Mesothelial cell of epicardium (in vitro differentiated cells): Measurements from ENCODE around the gene SUPT5H. TPM values are rescaled to one million over a fixed set of nuclear protein-coding genes. Genes with fewer than 3 reads are reported as not detected.
A peak's percentile ranks its signal among the peaks of the same experiment; 100 is the strongest.

Experiments
- DNase-seq, 2 experiments: peaks; one replicate each; pipeline ENCODE4 v3.0.0; 2021; ENCODE audit warnings: low spot score in 2 of 2; ENCODE audit not compliant: unreplicated experiment in 2 of 2
- H3K27ac Mint-ChIP-seq: 2 replicates; pipeline ENCODE4 v1.8.0; 2021; ENCODE audit warnings: mixed read lengths
- H3K27me3 Mint-ChIP-seq: 2 replicates; pipeline ENCODE4 v1.8.0; 2021; ENCODE audit warnings: low read depth, mixed read lengths
- H3K36me3 Mint-ChIP-seq: 2 replicates; pipeline ENCODE4 v1.8.0; 2021; ENCODE audit warnings: mixed read lengths
- H3K4me1 Mint-ChIP-seq: 2 replicates; pipeline ENCODE4 v1.8.0; 2021; ENCODE audit warnings: mixed read lengths
- H3K4me3 Mint-ChIP-seq: 2 replicates; pipeline ENCODE4 v1.8.0; 2021; ENCODE audit warnings: mild to moderate bottlenecking, moderate library complexity, mixed read lengths
- H3K9me3 Mint-ChIP-seq: 2 replicates; pipeline ENCODE4 v1.8.0; 2021; ENCODE audit warnings: mixed read lengths
- total RNA-seq: library from RNA; stranded (reverse); gene quantifications from 3 replicates; pipeline ENCODE4 v1.2.1, GENCODE V29; 2021
- TF ChIP-seq, protein P1 (sequence below): fragments of 200-600 bp; sonication (generic); IDR thresholded peaks from one replicate; pipeline ENCODE4 v1.5.0; 2021; ENCODE audit warnings: antibody characterized with exemption; ENCODE audit not compliant: unreplicated experiment

SUPT5H gene
- total RNA-seq, 1 donor from 2014 or later = 127 TPM

DNA sequence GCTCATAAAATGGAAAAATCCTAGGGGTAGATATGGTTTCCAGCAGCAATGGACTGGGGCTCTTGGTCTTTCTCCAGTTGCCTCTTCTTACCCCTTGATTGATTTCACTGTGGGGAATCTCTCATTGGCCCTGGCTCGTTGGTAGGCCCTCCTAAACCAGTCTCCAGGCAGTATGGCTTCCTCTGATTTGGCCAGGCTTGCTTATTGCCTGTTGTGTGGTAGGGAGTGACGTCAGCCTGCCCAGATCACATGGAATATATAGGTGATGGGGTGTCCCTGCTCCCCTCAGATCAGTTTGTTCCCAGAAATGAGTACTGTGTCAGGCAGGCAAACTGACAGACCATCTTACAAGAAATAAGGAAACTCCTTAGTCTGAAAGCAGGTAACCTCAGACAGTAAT lies 63.9 kb downstream of the SUPT5H start:
- no peaks in the 10 kb centered on the region for H3K9me3 Mint-ChIP-seq
- H3K27me3 Mint-ChIP-seq = peaks cover 84% of the 10 kb centered on the region
- peaks cover 6% of the 10 kb centered on the region for H3K4me1 Mint-ChIP-seq
- H3K27ac Mint-ChIP-seq = no peak overlapping the region
- TF ChIP-seq, protein P1, sequence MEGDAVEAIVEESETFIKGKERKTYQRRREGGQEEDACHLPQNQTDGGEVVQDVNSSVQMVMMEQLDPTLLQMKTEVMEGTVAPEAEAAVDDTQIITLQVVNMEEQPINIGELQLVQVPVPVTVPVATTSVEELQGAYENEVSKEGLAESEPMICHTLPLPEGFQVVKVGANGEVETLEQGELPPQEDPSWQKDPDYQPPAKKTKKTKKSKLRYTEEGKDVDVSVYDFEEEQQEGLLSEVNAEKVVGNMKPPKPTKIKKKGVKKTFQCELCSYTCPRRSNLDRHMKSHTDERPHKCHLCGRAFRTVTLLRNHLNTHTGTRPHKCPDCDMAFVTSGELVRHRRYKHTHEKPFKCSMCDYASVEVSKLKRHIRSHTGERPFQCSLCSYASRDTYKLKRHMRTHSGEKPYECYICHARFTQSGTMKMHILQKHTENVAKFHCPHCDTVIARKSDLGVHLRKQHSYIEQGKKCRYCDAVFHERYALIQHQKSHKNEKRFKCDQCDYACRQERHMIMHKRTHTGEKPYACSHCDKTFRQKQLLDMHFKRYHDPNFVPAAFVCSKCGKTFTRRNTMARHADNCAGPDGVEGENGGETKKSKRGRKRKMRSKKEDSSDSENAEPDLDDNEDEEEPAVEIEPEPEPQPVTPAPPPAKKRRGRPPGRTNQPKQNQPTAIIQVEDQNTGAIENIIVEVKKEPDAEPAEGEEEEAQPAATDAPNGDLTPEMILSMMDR = no peak
- H3K4me3 Mint-ChIP-seq = no peak overlapping the region
- H3K36me3 Mint-ChIP-seq = no peaks in the 10 kb centered on the region
- no peak for DNase-seq

DNA sequence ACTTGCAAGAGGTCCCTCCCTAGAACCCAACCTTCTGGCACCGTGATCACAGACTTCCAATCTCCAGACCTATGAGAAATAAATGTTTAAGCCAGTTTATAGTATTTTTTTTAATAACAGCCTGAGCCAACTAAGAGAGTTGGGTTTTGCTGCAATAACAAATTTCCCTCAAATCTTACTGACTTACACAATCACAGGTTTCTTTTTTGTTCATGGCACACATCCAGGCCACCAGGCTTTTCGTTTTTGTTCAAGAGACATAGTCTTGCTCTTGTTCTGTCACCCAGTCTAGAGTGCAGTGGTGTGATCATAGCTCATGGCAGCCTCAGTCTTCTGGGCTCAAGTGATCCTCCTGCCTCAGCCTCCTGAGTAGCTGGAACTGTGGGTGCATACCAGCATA lies 67.6 kb downstream of the SUPT5H start:
- no peaks in the 10 kb centered on the region for H3K9me3 Mint-ChIP-seq
- DNase-seq = no peak
- H3K27me3 Mint-ChIP-seq = peaks cover 86% of the 10 kb centered on the region
- H3K4me1 Mint-ChIP-seq = peaks cover 6% of the 10 kb centered on the region
- no peak overlapping the region for H3K4me3 Mint-ChIP-seq
- TF ChIP-seq, protein P1 = no peak
- H3K27ac Mint-ChIP-seq = no peak overlapping the region
- H3K36me3 Mint-ChIP-seq = peaks cover 2% of the 10 kb centered on the region

DNA sequence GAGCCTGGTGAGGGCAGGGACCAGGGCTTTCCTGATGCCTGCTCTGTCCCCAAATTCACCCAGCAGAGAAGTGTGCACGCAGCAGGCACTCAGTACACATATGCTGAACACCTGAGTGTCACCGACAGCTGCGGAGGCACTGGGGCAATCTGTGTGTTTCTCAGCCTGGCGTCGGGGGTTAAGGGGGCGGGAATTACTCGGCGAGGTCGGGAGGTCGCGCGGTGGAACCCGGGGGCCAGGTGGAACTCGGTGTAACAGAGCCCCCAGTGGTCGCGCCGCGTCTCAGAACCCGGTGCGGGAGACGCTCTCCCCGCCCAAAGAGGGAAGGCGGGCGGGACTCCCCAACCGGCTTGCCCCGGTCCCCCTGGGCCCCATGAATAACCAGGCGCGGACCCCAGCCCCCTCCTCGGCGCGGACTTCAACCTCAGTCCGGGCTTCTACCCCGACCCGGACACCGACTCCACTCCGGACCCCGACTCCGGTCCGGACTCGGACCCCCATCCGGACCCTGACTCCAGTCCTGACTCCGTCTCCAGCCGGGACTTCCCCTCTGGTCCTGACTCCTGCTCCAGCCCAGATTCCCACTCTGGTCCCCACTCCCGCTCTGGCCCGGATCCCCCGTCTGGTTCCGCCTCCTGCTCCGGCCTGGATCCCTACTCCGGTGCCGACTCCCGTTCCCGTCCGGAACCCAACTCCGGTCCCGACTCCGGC lies 69.6 kb downstream of the SUPT5H start, which contains the start of gene SELENOV:
TSS of gene SELENOV (plus strand) at position 300 of the 711 bp plus-strand sequence. CDS start at position 374, 74 bp downstream.
- H3K27ac Mint-ChIP-seq = no peak within 1 kb of the TSS
- H3K4me1 Mint-ChIP-seq = peaks cover 6% of the 10 kb centered on the region
- TF ChIP-seq, protein P1 = no peak
- H3K36me3 Mint-ChIP-seq = peaks cover 2% of the 10 kb centered on the region
- H3K9me3 Mint-ChIP-seq = no peaks in the 10 kb centered on the region
- H3K27me3 Mint-ChIP-seq = peaks cover 79% of the 10 kb centered on the region
- DNase-seq = no peak
- peak within 1 kb of the TSS; percentile 69 for H3K4me3 Mint-ChIP-seq

DNA sequence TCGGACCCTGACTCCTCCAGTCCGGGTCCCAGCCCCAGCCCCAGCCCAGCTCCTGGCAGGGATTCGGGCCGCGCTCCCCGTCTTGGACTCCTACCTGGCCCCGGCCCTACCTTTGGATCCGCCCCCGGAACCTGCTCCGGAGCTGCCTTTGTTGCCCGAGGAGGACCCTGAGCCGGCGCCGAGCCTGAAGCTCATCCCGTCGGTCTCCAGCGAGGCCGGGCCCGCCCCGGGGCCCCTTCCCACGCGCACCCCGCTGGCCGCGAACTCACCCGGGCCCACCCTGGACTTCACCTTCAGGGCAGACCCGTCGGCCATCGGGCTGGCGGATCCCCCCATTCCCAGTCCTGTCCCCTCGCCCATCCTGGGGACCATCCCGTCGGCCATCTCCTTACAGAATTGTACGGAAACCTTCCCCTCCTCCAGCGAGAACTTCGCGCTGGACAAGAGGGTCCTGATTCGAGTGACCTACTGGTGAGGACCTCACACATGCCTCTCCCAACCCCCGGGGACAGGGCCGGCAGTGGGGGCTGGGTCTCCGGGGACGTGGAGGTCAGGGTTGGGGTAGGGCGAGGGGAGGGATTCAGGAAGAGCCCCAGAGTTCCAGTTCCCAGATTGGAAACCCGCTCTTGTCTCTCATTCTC lies 70.3 kb downstream of the SUPT5H start:
- TF ChIP-seq, protein P1 = no peak
- Mint-ChIP-seq H3K27me3 (peaks cover 75% of the 10 kb centered on the region), H3K27ac (no peak overlapping the region), H3K9me3 (no peaks in the 10 kb centered on the region), H3K4me1 (peaks cover 6% of the 10 kb centered on the region), H3K36me3 (peaks cover 2% of the 10 kb centered on the region), H3K4me3 (peak overlapping the region; percentile 69)
- DNase-seq = no peak

DNA sequence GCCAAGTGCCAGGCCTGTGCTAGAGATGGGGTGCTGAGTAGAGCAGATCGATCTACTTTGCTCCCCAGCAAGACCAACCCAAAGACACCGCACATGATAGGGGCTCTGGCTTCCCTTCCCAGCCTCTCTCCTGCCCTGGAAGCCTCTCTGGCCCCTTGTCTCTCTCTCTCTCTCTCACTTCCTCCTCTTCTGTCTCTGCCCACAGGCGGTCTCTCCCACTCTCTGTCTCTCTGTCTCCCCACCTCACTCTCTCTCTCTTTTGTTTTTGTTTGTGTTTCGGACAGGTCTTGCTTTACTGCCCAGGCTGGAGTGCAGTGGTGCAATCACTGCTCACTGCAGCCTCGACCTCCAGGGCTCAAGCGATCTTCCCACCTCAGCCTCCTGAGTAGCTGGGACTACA lies 70.9 kb downstream of the SUPT5H start:
- Mint-ChIP-seq H3K4me3 (peak overlapping the region; percentile 69), H3K27me3 (peaks cover 72% of the 10 kb centered on the region), H3K27ac (no peak overlapping the region), H3K36me3 (peaks cover 2% of the 10 kb centered on the region), H3K9me3 (no peaks in the 10 kb centered on the region), H3K4me1 (peaks cover 6% of the 10 kb centered on the region)
- DNase-seq = no peak
- TF ChIP-seq, protein P1 = no peak
